Esophagus muscularis mucosa (tissue), 4 donors: ENCODE results near the gene ZDHHC21.

Experiments
- EP300 ChIP-seq: sonication (generic); formaldehyde crosslinking; IDR thresholded peaks from one replicate; pipeline ENCODE4 v1.6.1; 2017; ENCODE audit warnings: antibody characterized with exemption
- POLR2AphosphoS5 ChIP-seq, 2 donors: sonication (generic); formaldehyde crosslinking; IDR thresholded peaks; one replicate each; pipeline ENCODE4 v1.6.1; 2017; ENCODE audit warnings: antibody characterized with exemption in 2 of 2
- TF ChIP-seq, protein P1 (sequence below), 3 experiments: fragments of 200-600 bp in 2 of 3; fragments of 450-650 bp in 1 of 3; sonication (generic) in 2 of 3; IDR thresholded peaks; one replicate each; pipeline ENCODE4 v1.5.1; 2017 to 2019; ENCODE audit warnings: antibody characterized with exemption in 3 of 3, mild to moderate bottlenecking in 2 of 3, moderate library complexity in 1 of 3

DNA sequence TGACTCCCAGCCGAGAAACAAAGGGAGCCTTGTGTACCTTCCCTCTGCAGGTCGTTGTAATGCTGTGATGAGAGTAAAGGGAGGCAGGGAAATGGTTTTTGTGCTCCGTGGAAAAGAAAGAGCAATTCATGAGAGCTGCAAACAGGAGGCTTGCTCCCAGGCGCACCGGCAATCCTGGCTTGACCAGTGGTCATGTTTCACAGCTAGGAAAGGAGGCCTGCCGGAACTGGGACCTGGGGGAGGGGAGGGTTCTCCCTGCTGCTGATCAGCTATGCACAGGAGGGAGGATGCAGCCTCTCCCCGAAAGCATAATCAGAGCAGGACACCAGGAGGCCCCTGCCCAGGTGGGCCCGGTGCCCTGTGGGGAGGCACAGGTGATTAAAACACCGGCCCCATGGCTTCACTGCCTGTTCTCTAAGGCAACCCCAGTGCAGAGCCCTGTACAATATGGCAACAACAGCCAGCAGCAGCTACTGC, 131.3 kb downstream of the ZDHHC21 start:
- TF ChIP-seq, protein P1, sequence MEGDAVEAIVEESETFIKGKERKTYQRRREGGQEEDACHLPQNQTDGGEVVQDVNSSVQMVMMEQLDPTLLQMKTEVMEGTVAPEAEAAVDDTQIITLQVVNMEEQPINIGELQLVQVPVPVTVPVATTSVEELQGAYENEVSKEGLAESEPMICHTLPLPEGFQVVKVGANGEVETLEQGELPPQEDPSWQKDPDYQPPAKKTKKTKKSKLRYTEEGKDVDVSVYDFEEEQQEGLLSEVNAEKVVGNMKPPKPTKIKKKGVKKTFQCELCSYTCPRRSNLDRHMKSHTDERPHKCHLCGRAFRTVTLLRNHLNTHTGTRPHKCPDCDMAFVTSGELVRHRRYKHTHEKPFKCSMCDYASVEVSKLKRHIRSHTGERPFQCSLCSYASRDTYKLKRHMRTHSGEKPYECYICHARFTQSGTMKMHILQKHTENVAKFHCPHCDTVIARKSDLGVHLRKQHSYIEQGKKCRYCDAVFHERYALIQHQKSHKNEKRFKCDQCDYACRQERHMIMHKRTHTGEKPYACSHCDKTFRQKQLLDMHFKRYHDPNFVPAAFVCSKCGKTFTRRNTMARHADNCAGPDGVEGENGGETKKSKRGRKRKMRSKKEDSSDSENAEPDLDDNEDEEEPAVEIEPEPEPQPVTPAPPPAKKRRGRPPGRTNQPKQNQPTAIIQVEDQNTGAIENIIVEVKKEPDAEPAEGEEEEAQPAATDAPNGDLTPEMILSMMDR (IDR thresholded peaks at IDR 0.05) = no peak
- TF ChIP-seq EP300 (no peak), POLR2AphosphoS5 (IDR thresholded peaks at IDR 0.05) (no peak)
